Superior temporal gyrus (tissue), 1 donor: ENCODE data around the gene CDH13.

Experiments
- DNase-seq: peaks from one replicate; pipeline ENCODE4 v3.0.0-alpha.2; 2016; ENCODE audit errors: extremely low spot score

Gene CDH13

DNA sequence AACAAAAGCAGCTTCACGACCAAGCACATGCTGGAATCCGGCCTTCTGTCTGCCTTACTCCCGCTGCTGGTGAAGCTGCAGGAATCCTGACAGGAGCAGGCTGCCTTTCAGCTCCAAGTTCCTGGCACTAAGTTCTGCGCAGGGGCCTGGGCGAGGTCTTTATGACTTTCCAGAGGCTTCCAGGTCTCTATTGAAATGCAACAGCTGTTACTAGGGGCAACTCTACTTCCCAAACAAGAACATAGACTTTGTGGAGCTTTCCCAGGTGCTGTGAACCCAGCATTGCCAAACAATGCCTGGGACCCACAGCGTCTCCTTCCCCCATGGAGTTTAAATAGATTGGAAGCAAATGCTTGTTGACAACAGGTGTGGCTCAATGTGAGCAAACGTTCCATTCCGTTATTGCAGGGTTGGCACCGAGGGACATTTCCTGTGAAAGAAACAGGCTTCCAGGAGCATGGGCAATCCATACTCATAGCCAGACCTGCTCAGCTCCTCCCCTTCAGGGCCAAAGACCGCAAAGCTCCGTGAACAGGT, 156.0 kb downstream of the CDH13 start:
- DNase-seq: no peak

DNA sequence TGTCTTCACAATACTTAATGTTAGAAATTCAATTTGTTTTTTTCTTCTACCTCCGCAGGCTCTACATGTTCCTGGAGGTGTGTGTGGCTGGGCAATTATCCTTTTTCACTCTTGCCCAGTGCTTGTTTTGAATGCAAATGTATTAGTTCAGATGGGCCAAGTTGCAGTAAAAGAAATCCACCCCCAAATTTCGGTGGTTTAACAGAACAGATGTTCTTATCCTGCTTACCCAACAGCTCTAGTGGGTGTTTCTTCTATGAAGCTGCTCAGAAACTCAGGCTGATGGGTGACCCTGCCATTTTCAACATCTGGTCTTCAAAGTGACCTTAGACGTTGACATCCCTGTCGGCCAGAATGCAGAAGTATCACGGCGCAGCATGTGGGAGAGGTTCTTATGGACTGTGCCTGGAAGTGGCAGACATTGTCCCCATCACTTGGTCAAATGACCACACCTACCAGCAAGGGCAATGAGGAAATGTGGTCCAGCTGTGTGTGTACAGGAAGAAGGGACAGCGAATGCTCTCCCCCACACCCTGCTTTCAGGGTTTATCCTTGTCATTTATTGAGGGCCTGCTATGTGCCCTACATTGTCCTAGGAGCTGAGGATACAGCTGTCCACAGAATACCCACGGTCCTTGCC, 157.3 kb downstream of the CDH13 start:
- no peak for DNase-seq

DNA sequence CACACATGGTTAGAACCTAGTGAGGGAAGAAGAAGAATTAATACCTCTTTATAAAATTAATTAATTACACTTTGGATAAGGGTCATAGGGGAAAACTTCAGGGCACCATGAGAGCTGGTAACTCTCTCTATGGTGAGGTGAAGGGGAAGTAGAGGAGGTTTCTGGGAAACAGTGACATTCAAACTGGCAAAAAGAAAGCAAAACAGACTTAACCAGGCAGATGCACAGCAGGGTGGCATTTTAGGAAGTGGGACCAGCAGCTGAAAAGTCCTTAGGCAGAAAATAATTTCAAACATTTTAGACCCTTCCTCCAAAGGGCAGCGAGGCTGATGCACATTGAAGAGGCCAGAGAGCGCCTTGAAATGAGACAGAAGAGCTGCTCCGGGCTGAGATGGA, 157.8 kb downstream of the CDH13 start:
- DNase-seq: no peak

DNA sequence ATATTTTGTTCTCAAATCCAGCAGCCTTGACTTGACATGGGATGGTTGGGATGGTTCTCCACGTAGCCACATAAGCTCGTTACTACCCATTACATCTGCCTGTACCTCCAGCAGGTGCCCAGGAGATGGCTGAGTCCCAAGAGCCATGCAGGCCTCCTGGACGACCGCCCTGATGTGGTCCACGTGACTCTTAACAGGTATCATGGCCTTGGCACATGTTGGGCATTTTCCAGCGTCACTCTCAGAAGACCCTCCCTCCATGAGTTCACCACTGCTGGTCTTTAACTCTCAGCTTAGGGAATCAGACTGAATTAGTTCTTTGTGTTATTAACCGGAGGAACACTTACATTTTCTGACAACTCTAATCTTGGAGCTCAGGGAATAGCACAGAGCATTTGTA, 161.5 kb downstream of the CDH13 start:
- DNase-seq: no peak

DNA sequence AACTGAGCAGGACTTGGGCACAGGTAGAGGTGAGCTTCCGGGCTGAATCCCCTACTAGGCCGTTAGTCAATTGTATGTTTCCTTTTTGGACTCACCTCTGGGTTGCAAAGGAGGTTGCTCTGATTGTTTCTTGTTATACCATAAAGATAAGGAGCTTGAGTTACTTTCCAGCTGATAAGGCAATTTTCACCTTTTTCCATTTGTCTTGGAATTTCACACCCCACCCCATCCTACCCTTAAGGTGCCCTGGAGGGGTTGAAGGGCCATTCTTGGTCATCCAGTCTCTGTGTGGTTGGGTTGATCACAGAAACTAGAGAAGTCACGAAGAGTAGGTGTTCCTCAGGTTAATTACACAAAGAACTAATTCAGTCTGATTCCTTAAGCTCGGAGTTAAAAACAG, 162.2 kb downstream of the CDH13 start:
- no peak for DNase-seq

DNA sequence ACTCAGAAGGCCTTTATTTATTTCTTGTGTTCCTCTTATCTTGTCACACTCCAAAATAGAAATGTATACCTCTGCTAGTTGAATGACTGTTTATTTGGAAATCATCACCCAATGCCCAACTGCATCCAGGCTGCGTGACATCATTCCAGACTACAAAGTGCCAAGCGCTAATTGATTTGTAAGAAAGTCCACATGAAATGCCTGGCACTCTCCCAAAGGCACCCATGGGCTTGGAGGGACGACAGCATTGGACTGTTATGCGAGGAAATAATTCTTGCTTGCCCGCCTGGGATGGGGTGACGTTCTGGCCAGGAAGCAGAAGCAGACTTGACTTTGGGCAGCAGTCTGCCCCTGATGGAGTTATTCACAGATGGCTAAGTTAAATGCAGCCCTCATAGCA, 165.9 kb downstream of the CDH13 start:
- DNase-seq: no peak

DNA sequence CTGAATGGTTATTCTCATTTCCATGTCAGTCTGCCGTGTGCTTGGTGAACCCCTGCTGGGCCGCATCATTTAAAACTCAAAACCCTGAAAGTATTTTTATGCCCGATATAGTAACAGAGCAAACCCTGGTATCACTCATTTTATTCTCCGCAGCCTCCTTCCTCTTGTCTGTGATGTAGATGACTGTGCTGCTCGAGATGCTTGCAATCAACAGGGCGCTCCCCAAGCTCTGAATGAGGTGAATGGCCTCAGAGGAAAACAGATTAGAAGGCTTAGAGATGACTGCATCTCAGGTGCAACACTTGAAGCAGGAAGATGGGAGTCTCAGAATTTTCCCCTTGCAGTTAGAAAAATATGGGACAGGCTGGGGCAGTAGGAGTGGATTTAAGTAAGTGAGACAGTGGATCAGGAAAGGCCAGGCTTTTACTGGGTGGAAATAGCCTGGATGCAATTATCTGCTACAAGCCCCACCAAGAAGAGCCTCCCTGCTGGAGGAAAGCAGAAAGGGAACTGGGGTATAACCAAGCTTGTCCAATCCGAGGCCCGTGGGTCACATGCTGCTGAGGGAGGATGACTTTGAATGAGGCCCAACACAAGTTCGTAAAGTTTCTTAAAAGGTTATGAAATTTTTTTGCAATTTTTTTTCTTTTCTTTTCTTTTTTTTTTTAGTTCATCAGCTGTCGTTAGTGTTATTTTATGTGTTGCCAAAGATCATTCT, 166.9 kb downstream of the CDH13 start:
- DNase-seq: no peak

DNA sequence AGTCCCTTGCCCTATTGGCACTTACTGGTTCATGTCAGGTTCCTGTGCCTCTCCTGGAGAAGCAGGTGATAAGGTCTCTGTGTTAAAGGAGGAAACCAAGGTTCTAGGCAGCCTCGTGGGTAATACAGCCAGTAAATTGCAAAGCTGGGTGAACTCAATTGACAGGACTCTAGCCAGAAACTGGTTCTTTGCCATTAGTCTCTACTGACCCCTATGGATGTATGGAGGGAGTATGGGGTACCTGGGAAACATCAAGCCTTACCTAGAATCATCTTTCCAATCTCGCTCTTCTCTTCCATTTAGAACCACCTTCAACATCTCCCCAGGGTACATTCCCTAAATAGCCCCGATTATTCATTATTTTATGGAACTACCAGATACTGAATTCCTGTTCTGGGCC, 169.3 kb downstream of the CDH13 start:
- no peak for DNase-seq

DNA sequence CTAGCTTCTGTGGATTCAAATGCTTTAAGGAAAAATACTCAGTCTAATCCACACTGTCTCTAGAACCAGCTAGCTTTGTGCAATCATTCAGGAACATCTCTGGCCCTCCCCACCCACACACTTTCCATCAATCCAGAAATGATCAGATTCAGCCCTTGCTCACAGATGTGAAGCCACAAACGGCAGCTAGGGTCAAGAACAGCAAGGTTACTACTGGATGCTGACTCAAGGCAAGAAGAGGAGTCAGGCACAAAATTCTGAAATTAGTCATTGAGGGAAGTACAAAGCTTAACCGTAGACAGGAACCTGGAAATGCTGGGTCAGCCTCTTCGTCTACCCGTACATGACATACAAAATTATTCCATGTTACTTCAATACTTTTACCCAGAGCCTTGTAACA, 174.6 kb downstream of the CDH13 start:
- DNase-seq: no peak

DNA sequence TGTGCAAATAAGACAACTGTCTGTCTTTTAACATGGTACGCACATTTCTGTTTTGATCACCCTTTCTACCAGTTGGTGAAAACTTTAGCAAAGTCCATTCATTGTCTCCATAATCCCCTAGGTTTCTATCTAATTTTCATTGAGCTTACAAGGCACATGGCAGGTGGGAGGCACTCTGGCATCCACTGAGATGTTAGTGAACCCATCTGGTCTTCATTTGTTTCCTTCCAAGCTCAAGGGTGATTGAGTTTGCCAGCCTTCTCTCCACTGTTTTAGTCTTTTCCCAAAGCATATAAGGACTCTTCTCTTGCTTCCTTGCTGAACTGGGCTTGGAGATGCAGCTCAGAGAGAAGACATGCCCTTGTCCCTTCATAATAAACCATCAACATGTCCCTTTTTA, 179.1 kb downstream of the CDH13 start:
- no peak for DNase-seq

DNA sequence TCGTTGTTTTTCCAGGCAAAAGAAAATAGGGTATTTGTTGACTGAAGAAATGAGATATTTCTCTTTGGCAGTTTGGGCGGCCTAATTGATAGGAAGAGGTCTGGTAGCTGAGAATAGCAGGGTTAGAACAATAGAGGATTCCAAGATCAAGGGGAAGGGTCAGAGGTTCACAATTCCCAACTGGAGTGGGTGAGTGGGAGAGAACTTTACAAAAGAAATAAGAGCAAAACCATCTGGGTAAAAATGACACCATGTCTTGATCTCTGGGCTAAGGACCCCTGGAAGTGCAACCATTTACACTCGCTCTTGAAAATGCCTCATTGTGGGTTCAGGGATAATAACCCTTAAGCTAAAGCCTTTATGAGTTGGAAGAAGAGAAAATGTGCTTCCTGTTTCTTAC, 180.5 kb downstream of the CDH13 start:
- no peak for DNase-seq

DNA sequence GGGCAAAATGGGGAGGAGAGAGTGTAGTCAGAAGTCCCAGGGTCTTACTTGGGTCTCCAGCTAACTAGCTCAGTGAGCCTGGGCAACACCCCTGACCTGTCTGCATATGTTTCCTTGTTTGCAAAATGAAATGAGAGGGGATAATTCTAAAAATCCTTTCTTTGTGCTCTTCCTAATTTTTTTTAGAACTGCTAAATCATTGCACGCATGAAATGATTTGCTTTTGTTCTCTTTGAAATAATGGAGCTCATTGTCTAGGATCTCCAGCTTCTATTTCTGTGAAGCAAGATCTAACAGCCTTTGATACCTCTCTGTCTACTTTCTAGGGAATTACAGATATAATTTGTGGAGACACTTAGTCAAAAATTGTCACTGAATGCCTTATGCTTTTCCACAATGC, 181.3 kb downstream of the CDH13 start:
- peak; percentile 78 for DNase-seq

DNA sequence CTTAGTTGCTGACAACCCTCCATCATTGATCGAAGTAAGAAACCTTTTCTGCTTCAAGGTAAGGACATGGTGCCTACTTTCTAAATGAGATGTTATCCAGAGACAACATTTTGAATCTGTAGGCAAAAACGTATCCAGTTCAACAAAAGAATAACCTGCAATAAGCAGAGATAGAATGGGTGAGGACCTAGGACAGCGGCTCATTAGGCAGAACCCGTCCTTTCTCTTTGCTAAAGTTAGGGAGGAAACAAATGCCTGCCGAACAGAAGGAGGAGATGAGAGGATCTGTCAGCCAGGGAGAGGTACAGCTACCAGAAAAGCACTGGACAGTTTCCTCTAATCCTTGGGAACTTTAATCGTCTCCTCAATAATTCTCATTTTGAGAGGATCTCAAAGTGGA, 183.3 kb downstream of the CDH13 start:
- DNase-seq: no peak

DNA sequence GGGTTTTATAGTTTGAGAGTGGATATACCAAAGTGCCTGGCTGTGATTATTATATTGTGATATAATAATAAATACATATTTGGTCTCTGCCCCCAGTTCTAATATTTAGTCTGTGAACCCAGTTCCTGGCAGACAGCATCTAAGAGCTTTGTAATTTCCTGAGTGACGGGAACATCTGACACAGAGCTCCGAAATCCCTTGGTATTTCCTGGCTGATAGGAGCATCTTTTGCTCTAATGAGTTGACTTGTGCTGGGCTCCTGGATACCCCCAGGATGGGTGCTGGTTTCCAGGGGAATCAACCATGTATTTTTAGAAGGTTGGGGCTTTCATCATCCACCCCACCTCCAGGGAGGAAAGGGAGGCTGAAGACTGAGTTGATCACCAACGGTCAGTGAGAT, 187.3 kb downstream of the CDH13 start:
- DNase-seq: no peak

DNA sequence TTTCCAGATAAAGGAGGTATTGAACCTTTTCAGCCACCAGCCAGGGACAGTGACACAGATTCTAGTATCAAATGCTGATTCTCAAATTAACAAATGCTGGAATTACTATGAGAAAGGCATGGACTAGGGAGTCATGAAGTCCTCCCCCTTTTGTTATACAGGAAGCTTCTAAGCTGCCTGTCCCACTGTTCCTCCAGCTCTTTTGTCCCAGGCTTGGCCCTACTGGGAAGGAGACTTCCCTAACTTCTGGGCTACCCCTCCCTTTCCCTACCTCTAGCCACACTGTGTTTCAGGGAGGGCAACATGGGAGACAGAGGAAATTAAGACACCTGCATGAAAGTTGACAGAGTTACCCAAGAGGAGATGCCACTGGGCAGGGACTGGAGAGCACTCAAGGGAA, 192.5 kb downstream of the CDH13 start:
- DNase-seq: no peak

DNA sequence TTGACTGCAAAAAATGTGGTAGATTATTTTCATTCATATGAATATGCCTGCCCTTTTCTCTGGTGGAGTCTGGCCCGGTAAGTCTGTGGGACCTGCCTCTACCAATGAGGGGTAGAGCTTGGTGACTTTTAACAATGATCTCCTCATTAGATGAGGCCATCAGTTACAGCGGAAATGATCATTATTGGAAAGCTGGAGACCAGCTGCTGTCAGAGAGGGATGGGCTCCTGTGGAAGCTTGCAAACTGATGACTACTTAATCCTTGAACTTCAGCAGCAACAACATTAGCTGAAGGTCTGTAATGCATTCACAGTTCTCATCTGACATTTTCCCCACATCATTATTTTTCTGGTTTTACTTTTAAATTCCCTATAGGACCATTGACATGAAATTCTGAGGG, 194.1 kb downstream of the CDH13 start:
- DNase-seq: no peak

DNA sequence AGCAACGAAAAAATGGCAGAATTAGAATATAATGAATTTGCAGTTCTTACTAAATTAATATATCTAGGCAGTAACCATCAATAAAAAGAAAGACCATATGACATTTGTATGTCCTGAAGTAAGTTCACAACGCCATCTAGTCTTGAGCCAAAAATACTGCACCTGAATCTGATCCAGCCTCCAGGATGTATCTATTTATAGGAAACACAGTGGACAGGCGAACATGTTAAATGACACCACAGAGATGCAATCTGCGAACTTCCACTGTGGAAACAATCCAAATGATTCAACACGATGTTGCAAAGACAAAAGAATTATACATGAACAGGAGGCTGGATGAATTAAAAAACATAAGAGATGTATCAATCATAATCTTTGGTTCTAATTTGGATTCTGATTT, 197.6 kb downstream of the CDH13 start:
- no peak for DNase-seq

DNA sequence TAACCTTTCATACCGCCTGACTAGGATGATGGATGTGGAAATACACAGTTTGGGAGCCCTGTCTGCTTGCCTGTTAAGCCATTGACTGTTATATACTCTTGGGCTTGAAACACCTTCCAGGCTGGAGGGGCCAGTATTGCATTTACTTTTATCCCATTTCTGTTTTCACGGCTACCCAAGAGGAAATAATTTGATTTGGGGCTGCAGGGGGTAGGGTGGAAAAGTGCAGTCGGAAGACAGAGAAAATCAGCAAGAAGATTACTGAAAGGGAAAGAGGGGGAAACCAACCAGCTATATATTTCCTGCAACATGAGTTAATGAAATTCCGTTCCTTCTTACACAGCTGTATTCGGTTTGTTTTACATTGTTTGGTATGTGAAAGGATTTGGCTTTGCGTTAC, 202.5 kb downstream of the CDH13 start:
- DNase-seq: no peak

DNA sequence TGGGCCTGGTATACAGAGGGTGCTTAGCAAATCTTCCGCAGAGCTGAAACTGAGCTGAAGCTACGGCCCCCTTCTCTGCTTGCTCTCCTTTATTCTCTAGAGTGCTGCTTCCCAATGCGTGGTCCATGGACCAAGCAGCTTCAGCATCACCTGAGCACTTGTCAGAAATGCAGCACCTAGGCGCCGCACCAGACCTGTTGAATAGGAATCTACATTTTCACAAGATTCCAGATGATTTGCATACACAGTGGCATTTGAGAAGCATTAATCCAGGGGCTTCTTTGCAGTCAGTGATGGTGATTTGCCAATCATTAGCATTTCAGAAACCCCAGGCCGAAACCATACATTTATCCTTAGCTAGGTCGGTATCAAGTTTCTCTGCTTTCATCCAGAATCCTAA, 204.2 kb downstream of the CDH13 start:
- DNase-seq: no peak

DNA sequence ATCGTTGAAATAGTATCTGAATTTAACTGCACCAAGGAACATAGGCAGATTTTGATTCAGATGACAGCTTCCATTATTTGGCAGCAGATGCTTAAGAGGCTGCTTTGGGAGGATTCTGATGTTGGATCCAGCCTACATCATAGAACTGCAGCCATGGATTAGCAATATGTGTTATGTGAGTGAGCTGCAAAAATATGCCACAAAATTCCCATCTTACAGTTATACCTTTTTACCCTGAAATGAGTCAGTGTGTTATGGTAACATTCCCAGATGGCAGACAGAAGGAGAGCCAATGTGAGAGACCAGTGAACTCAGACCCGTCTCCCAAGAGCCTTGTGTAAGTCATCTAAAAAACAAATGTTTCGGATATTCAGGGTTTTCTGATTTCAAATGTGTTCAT, 206.1 kb downstream of the CDH13 start:
- peak; percentile 53 for DNase-seq

DNA sequence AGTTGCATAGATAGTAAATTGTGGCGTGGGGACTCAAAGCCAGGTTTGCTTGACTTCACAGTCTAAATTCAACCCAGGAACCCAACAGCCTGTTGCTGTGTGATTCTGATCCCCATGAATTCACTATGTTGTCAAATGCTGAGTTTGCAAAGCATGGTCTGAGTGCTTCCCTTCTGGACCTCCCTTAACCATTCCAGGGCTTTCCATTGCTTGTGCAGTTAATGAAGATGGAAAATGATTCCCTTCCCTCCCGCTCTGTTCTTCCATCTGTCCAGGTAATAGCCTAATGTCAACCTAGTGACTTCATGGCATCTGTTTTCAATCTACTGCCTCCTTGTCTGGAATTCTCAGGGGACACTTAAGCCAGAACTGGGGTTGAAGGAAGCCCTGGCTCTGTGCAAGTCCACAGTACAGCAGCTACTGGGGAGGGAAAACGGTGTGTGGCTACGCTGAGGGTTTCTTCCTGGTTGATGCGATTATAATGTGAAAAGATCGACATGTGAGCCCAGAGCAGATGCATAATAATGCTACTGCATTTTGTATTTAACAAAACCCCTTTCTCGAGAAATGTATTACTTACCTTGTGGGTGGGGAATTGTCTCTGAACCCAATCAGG, 206.7 kb downstream of the CDH13 start:
- DNase-seq: no peak

DNA sequence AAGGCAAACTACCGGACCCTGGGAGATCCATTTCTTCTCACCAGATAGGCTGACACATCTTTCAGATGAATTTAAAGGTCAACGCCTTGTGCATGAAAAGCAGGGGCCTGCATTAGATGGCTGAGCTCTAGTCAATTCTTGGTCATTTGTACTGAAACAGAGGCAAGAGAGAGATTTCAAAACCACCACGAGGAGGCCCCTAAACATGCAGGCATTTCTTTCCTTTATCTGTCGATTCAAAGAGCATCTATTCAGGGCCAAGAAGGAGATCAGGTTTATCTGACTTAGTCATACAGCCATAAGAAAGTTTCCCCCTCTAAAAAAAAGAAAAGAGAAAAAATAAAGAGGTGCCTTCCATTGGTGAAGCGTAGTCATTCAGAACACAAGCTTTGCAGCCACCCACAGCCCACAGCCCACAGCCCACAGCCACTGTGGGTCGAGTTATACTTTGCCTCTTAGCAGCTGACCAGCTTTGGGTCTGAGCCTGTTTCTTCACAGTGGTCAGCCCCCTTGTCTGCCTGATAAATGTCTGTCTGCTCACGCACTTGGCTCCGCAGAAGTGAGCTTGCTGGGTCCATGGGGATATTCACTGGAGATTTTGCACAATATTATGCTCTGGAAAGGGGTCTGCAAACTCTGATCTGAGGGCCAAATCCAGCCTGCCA, 207.5 kb downstream of the CDH13 start:
- no peak for DNase-seq
